Mucosa of stomach (tissue), 1 donor: Measurements from ENCODE around the gene RTN4RL2.

ENCODE experiments used
- H3K27me3 ChIP-seq: one replicate; pipeline ENCODE4 v1.7.0; 2013; ENCODE audit warnings: mild to moderate bottlenecking, low read length; ENCODE audit not compliant: control insufficient read depth, insufficient read depth
- H3K36me3 ChIP-seq: one replicate; pipeline ENCODE4 v1.7.0; 2013; ENCODE audit warnings: low read length; ENCODE audit not compliant: control insufficient read depth, insufficient read depth
- H3K4me1 ChIP-seq: one replicate; pipeline ENCODE4 v1.7.0; 2013; ENCODE audit warnings: mild to moderate bottlenecking, low read length; ENCODE audit not compliant: control insufficient read depth, insufficient read depth
- H3K4me3 ChIP-seq: one replicate; pipeline ENCODE4 v1.7.0; 2013; ENCODE audit warnings: low read length
- H3K9ac ChIP-seq: one replicate; pipeline ENCODE4 v1.7.0; 2013; ENCODE audit warnings: mild to moderate bottlenecking, low read length, moderate library complexity
- H3K9me3 ChIP-seq: one replicate; pipeline ENCODE4 v1.7.0; 2013; ENCODE audit warnings: mild to moderate bottlenecking, low read length, moderate library complexity; ENCODE audit not compliant: control insufficient read depth
- donor health status: Pancreatic carcinoma.

Gene RTN4RL2

DNA sequence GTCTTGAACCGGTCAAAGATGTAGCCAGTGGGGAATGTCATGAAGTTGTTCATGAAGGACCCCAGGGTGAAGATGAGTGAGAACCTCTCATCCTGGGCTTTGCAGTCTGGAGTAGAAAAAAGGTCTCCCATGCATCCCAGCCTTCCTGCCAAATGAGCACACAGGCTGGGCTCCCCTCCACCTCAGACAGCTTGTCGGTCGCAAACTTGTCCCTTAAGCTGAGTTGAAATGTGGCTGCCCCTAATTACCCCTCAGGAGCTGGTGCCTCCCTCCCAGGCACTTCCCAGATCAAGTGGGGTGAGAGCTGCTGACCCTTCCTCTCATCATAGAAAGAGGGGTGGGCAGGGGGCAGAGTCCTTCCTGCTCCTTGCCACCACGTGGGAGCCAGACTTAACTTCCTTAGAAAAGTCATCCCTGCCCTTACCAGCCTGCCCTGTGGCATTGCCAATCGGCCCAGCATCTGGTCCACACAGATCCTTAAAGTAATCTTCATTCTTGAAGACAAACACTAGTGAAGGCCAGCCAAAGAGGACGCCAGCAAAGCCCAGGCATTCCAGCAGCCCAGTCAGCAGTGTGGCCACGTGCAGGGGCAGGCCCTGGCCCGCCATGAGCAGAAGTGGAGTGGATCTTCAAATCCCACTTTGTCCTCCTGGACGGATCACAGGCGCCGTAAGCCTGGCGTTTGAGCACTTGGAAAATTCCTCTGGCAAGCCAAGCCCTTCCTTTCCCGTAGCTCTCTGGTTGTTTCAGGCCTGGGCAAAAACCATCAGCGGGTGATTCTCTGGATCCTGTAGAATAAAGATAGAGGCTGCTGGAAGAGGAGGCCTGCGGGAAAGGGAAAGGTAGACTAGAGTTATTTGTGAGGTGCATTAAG lies 34.5 kb upstream of the RTN4RL2 start:
- peaks cover 34% of the 10 kb centered on the region for H3K4me1 ChIP-seq
- H3K27me3 ChIP-seq = no peaks in the 10 kb centered on the region
- H3K4me3 ChIP-seq = no peak overlapping the region
- peak overlapping the region; percentile 76 for H3K9ac ChIP-seq
- no peaks in the 10 kb centered on the region for H3K36me3 ChIP-seq
- no peaks in the 10 kb centered on the region for H3K9me3 ChIP-seq

DNA sequence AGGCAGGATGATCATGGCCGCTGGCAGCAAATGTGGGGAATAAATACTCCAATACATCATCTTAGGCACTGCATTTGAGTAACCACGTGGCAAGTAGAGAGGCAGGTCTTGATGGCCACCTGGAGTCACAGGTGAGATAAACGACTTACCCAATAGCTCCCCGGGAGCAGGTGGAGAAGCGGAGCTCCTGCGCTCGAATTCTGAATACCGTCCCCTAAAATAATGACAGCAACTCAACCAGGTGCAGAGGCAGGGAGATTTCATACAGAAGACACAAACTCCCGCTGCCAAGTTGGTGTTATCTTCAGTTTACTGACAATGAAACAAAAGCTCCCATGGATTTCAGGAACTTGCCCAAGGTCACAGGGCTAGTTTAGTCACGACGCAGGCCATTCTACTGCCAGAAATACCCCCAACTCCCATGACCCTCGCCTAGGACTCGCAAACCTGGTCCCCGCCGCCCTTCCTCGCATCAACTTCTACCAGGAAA lies 33.8 kb upstream of the RTN4RL2 start:
- H3K27me3 ChIP-seq = no peaks in the 10 kb centered on the region
- H3K9me3 ChIP-seq = no peaks in the 10 kb centered on the region
- peaks cover 34% of the 10 kb centered on the region for H3K4me1 ChIP-seq
- peak overlapping the region; percentile 76 for H3K9ac ChIP-seq
- peak overlapping the region; percentile 29 for H3K4me3 ChIP-seq
- H3K36me3 ChIP-seq = no peaks in the 10 kb centered on the region

DNA sequence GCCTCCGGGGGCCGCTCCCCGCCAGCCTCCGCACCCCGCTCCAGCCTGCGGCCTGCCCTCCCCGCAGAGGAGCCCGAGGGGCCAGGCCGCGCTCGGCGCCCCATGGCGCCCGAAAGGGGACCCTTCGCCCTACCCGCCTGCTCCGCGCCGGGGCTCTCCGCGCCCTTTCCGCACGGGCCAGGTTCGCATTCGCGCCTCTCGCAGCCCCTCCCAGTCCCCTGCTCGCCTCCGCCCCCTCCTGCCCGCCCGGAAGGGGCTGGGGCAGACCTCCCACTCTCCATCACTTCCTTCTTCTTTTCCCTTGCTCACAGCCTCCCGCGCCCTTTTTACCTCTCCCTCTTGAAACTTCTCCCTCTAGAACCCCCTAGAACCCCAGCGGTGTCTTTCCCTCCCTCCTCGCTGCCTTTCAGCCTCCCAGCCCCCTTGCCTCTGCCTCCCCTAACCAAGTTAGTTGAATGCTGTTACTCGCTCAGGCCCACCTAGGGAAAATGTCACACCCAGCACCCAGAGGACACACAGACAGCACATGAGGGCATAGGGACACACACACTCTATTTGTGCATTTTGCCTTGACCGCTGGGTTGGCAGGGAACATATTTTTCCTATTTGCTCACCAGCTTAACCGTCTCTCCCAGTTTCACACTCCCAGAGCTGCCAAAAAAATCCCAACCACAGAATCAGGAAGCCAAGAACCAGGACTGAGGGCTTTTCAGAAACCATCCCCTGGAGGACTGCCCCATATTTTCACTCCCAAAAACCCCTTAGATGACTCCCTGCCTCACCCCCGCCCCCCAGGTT lies 33.2 kb upstream of the RTN4RL2 start, which contains the start of gene SLC43A3:
Gene SLC43A3, minus strand, starts transcription at position 193 of the 798 bp plus-strand sequence. CDS start 949 bp downstream, outside the sequence.
- peaks cover 34% of the 10 kb centered on the region for H3K4me1 ChIP-seq

DNA sequence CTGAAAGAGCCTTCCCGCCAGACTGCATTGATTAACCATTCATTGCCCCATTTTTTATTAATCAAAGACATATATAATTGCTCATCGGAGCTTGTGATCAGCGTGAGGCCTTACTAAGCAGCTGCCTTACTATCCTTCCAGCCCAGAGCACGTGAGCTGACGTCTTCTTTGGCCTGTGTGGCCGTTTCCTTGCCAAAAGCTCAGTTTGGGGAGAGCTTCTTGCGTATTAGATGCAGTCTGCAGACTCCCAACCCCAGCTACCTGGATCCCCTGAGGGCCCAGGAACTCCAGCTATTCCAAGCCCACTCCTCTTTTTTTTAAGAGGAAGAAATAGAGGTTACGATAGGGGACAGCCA lies 32.6 kb upstream of the RTN4RL2 start:
- Histone ChIP-seq H3K9ac (peak overlapping the region; percentile 76), H3K4me3 (no peak overlapping the region), H3K36me3 (no peaks in the 10 kb centered on the region), H3K27me3 (no peaks in the 10 kb centered on the region), H3K4me1 (peaks cover 34% of the 10 kb centered on the region), H3K9me3 (no peaks in the 10 kb centered on the region)

More for the DNA sequence above, 33.2 kb upstream of the RTN4RL2 start, which contains the start of gene SLC43A3:
- peak within 1 kb of the TSS; percentile 76 for H3K9ac ChIP-seq
- no peaks in the 10 kb centered on the region for H3K9me3 ChIP-seq
- H3K36me3 ChIP-seq = no peaks in the 10 kb centered on the region
- H3K4me3 ChIP-seq = peak within 1 kb of the TSS; percentile 29
- H3K27me3 ChIP-seq = no peaks in the 10 kb centered on the region

DNA sequence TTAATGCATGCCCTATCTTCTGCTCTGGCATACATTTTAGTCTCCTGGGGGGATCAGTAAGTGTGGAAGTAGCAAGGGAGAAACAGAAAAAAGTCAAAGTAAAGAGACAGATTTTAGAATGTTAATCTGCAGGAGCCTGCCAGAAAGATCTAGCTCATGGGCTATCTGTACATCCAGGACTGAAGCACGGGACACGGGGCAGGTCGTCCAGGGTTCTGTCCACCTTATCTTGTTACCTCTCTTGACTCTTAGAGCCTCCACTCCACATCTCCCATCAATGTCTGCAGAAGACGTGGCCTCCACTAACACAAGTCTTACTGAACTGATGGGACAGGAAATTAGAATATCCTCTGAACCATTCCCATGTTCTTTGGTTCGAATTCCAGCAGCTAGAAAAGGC lies 31.7 kb upstream of the RTN4RL2 start:
- no peak overlapping the region for H3K9ac ChIP-seq
- H3K4me3 ChIP-seq = no peak overlapping the region
- H3K27me3 ChIP-seq = no peaks in the 10 kb centered on the region
- peaks cover 34% of the 10 kb centered on the region for H3K4me1 ChIP-seq
- no peaks in the 10 kb centered on the region for H3K9me3 ChIP-seq
- H3K36me3 ChIP-seq = no peaks in the 10 kb centered on the region

DNA sequence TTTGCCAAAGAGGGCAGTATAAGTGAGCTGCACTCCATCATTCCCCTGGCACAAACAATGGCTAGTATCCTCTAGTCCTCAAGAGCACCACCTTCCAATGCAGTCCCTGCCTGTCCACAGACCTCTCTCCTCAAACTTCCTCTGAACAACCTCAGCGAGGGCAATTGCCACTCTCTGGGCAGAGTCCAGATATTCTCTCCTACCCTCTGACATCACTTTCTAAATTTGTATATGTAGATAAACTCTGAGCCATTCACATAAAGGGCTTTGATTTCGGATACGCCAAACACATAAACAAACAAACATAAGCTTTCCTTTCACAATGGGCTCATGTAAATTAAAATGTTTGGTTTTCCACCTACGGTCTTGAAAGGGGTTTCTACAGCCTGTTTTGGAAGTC lies 30.4 kb upstream of the RTN4RL2 start:
- H3K36me3 ChIP-seq = no peaks in the 10 kb centered on the region
- H3K27me3 ChIP-seq = no peaks in the 10 kb centered on the region
- peaks cover 34% of the 10 kb centered on the region for H3K4me1 ChIP-seq

DNA sequence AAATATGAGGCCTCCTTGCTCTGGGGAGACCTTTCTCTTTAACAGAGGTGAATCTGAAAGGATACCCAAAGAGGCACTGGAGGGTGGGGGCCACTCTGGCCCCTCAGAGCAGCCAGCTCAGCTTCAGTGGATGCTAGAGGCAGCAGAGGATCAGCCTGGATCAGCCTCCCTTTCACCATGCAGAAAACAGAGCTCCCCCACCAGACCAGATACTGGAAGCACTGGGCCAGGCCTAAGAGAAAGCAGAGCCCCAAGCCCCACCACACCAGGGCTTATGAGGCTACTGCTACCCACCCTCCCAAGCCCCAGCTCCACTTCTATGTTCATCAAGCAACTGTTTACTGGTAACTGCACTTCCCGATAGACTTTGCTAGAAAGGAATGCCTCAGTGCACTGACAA lies 29.4 kb upstream of the RTN4RL2 start:
- Histone ChIP-seq H3K9ac (no peak overlapping the region), H3K4me3 (no peak overlapping the region), H3K9me3 (no peaks in the 10 kb centered on the region), H3K4me1 (peaks cover 26% of the 10 kb centered on the region), H3K27me3 (no peaks in the 10 kb centered on the region), H3K36me3 (no peaks in the 10 kb centered on the region)

More for the DNA sequence above, 30.4 kb upstream of the RTN4RL2 start:
- no peaks in the 10 kb centered on the region for H3K9me3 ChIP-seq
- H3K9ac ChIP-seq = no peak overlapping the region
- no peak overlapping the region for H3K4me3 ChIP-seq

DNA sequence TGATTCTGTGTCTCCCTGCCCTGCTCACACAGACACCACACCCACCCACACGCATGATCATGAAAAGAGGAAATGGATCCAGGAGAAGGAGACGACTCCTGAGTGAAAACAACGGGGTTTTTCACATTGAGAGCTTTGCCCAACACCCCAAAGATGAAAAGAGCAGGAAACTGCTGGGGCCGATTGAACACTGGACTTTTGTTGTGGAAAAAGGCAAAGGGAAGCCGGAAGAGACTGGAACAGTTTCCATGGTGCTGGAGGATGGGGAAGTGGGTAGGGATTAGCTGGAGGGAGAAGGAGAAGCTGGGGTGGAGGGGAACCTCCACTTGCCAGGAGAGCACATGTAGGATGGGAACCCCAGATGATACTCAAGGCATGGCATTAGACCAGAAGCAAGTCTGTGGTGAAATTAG lies 28.2 kb upstream of the RTN4RL2 start:
- H3K4me3 ChIP-seq = no peak overlapping the region
- no peaks in the 10 kb centered on the region for H3K9me3 ChIP-seq
- no peaks in the 10 kb centered on the region for H3K36me3 ChIP-seq
- no peak overlapping the region for H3K9ac ChIP-seq
- peaks cover 14% of the 10 kb centered on the region for H3K4me1 ChIP-seq
- no peaks in the 10 kb centered on the region for H3K27me3 ChIP-seq

DNA sequence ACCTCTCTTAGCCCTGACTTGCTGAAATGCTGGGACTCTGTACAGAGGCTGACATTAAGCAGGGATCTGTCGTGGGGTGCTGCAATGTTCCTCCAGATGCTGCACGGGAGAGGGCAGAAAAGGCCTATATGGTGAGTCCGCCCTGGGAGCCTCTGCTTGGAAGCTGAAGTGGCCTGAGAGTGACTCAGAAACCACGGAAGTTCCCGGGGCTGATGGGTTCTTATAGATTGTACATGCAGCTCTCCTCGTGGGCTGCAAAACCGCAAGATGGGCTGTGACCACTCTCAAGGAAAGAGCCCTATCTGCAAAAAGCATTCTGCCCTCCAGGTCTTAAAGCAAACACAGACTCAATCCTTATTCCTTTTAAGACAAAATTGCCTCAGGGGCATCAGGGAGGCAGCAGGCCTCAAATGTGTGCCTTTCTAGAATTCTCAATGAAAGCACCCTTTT lies 27.6 kb upstream of the RTN4RL2 start:
- peaks cover 8% of the 10 kb centered on the region for H3K4me1 ChIP-seq
- no peaks in the 10 kb centered on the region for H3K27me3 ChIP-seq
- no peaks in the 10 kb centered on the region for H3K9me3 ChIP-seq
- H3K4me3 ChIP-seq = no peak overlapping the region
- no peak overlapping the region for H3K9ac ChIP-seq
- H3K36me3 ChIP-seq = no peaks in the 10 kb centered on the region

DNA sequence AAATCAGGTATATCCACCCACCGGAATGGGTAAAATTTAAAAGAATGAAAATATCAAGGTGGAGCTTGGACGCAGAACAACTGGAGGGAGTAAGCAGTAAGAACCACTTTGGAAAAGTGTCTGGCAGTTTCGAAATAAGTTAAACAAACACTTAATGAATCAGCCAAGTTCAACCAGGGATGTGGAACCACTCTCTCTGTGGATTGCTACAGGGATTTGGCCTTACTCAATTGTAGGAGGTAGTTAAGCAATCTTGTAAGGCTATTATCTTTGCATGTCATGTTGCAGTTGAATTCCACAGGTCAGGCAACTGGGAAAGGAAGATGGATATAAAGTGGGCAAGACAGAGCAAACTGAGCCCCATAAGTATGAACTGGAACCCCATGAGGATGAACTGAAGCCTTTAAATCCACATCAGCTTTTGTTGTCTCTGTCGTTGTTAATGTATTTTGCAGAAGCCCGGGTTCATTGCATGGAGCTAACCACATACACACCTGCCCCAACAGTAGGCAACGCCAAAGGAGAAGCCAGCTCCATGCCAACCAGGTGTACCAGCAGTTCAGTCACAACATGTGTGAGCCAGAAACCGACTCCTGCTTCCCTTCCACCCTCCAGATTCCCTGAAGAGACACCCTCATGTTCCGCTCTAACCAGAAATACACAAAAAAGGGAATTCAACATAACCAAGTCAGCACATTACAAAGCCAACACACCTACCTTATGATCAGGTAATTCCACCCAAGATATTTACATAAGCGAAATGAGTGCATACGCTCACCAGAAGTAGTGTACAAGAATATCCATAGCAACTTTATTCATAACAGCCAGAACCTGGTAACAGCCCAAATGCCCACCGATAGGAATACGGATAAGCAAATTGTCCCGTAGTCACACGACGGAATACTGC lies 25.4 kb upstream of the RTN4RL2 start:
- H3K9me3 ChIP-seq = no peaks in the 10 kb centered on the region
- H3K27me3 ChIP-seq = no peaks in the 10 kb centered on the region
- no peaks in the 10 kb centered on the region for H3K36me3 ChIP-seq
- peaks cover 9% of the 10 kb centered on the region for H3K4me1 ChIP-seq
- no peak overlapping the region for H3K4me3 ChIP-seq
- no peak overlapping the region for H3K9ac ChIP-seq

DNA sequence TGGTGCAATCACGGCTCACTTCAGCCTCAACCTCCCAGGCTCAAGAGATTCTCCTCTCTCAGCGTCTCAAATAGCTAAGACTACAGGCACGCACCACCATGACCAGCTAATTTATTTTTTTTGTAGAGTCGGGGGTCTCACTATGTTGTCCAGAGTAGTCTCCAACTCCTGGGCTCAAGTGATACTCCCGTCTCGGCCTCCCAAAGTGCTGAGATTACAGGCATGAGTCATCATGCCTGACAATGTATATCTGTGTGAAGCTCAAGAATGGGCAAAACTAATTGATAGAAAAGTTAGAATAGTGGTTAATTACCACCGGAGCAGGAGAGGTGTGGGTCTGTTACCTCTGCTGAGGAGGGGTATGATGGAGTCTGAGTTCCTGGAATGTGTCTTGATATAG lies 24.3 kb upstream of the RTN4RL2 start:
- H3K9me3 ChIP-seq = no peaks in the 10 kb centered on the region
- H3K36me3 ChIP-seq = no peaks in the 10 kb centered on the region
- H3K4me3 ChIP-seq = no peak overlapping the region
- H3K4me1 ChIP-seq = peaks cover 8% of the 10 kb centered on the region
- H3K27me3 ChIP-seq = no peaks in the 10 kb centered on the region
- H3K9ac ChIP-seq = no peak overlapping the region
